Adrenal gland (tissue), 12 donors: Measurements from ENCODE around the gene OR1F1. TPM values are rescaled to one million over a fixed set of nuclear protein-coding genes. Genes with fewer than 3 reads are reported as not detected.
"Not testable (repeated sequence)": the region's sequence is repeated elsewhere in the genome, so short reads cannot be mapped to it uniquely, and the experiment has no call there.

ENCODE experiments used
- DNase-seq, 7 donors: peaks; one replicate each; pipeline ENCODE4 v3.0.0-alpha.2; 2019 to 2020
- H3K27ac ChIP-seq, 5 donors: fragments of 200-600 bp; sonication (generic) in 4 of 5; 1 replicate in 3 of 5; 2 replicates in 2 of 5; pipeline versions ENCODE4 v1.5.1 to v1.8.0; 2016 to 2020; ENCODE audit warnings: mild to moderate bottlenecking in 1 of 5
- H3K27me3 ChIP-seq: fragments of 200-600 bp; 2 replicates; pipeline ENCODE4 v1.8.0; 2021
- H3K36me3 ChIP-seq, 2 donors: fragments of 200-600 bp; replicated peaks in 1 of 2; 1 replicate in 1 of 2; 2 replicates in 1 of 2; pipeline versions ENCODE4 v1.5.1 to v1.8.0; 2018 to 2022
- H3K4me1 ChIP-seq, 2 donors: fragments of 200-600 bp; replicated peaks in 1 of 2; 1 replicate in 1 of 2; 2 replicates in 1 of 2; pipeline versions ENCODE4 v1.5.1 to v1.8.0; 2018 to 2021
- H3K4me3 ChIP-seq, 4 donors: fragments of 200-600 bp; sonication (generic) in 3 of 4; one replicate each; pipeline ENCODE4 v1.5.1; 2016 to 2018
- H3K9me3 ChIP-seq, 3 donors: fragments of 200-600 bp; sonication (generic) in 1 of 3; replicated peaks in 1 of 3; 1 replicate in 2 of 3; 2 replicates in 1 of 3; pipeline versions ENCODE4 v1.5.1 to v1.8.0; 2016 to 2021
- POLR2A ChIP-seq, 2 donors: fragments of 450-650 bp; IDR thresholded peaks; one replicate each; pipeline ENCODE4 v1.6.1; 2017; ENCODE audit warnings: antibody characterized with exemption in 2 of 2, mild to moderate bottlenecking in 2 of 2, moderate library complexity in 1 of 2
- whole genome bisulfite sequencing, 4 donors: extraction: QIAGEN DNeasy Blood & Tissue Kit in 2 of 4; methylation state at CpG; one replicate each; pipeline versions ENCODE4 v1.1.5 to v1.1.7; 2013 to 2017; 5-methylcytosine and 5-hydroxymethylcytosine counted together
- intact Hi-C, 2 donors: fragments of 100-400 bp; cut with DNase I; formaldehyde crosslinking; loops; one replicate each; pipeline versions ENCODE4 v1.14.1 to v1.15.0; 2022 to 2023
- polyA plus RNA-seq, 3 donors: library from polyadenylated mRNA; stranded (reverse); fragments of 200-250 nt in 2 of 3; fragments of 350-450 nt in 1 of 3; fragmentation: Illumina TruSeq in 1 of 3; extraction: RNeasy Lipid Tissue Mini Kit (QIAGEN cat#74804) in 1 of 3; gene quantifications; one replicate each; pipeline ENCODE4 v1.2.3, GENCODE V29; 2013 to 2014
- total RNA-seq, 9 donors: library from RNA; depleted of rRNA in 4 of 9; stranded (reverse); fragments of >200 nt in 4 of 9; fragments of 120-200 nt in 1 of 9; fragmentation: NEBNext Ultra II Directional in 1 of 9; extraction: Animal tissue kit (Norgen Biotek cat#: 25700) in 1 of 9; gene quantifications; one replicate each; pipeline versions ENCODE4 v1.1.0 to v1.2.4, GENCODE V29; 2013 to 2023
- TF ChIP-seq, protein P1 (sequence below), 6 experiments: fragments of 450-650 bp in 4 of 6; fragments of 200-600 bp in 2 of 6; sonication (generic) in 1 of 6; IDR thresholded peaks; 1 replicate in 5 of 6; 2 replicates in 1 of 6; pipeline versions ENCODE4 v1.5.1 to v1.8.0; 2016 to 2021; ENCODE audit warnings: antibody characterized with exemption in 6 of 6, mild to moderate bottlenecking in 2 of 6, moderate library complexity in 1 of 6
- donor health status: healthy with polysubstance abuse.
- donor health status: Bipolar disorder and iron deficiency.
- donor health status: DM: yes; HTN: yes; CAD: no.
- donor health status: DM: no; HTN: no; CAD: no.
- donor health status: DM: no; HTN: no; CAD: no.
- donor health status: DM: yes; HTN: yes; CAD: no.

OR1F1 gene
- total and polyA plus RNA-seq, 12 donors, result not detected

GRCh38 chr16:3179651-3180050 is 8.4 kb upstream of the OR1F1 start:
- Histone ChIP-seq H3K4me3 (no peak overlapping the region), H3K9me3 (no peaks in the 10 kb centered on the region), H3K36me3 (no peaks in the 10 kb centered on the region), H3K27me3 (peaks cover 86% of the 10 kb centered on the region), H3K4me1 (peaks cover 0 to 9% of the 10 kb centered on the region in 2 donors), H3K27ac (no peak overlapping the region)
- 62 to 76% (median 72%) methylated on average over 2 to 8 of the region's 8 CpGs for WGBS, 4 donors
- TF ChIP-seq, protein P1, sequence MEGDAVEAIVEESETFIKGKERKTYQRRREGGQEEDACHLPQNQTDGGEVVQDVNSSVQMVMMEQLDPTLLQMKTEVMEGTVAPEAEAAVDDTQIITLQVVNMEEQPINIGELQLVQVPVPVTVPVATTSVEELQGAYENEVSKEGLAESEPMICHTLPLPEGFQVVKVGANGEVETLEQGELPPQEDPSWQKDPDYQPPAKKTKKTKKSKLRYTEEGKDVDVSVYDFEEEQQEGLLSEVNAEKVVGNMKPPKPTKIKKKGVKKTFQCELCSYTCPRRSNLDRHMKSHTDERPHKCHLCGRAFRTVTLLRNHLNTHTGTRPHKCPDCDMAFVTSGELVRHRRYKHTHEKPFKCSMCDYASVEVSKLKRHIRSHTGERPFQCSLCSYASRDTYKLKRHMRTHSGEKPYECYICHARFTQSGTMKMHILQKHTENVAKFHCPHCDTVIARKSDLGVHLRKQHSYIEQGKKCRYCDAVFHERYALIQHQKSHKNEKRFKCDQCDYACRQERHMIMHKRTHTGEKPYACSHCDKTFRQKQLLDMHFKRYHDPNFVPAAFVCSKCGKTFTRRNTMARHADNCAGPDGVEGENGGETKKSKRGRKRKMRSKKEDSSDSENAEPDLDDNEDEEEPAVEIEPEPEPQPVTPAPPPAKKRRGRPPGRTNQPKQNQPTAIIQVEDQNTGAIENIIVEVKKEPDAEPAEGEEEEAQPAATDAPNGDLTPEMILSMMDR (IDR thresholded peaks at IDR 0.05), result no peak
- no peak for TF ChIP-seq POLR2A (IDR thresholded peaks at IDR 0.05)
- intact Hi-C loops, result loop anchor here in 1 of 2 donors (10.0 kb wide), 1 partner anchor 125 kb away; no protein-coding TSS in a partner anchor
- no peak for DNase-seq

- DNase-seq, result no peak
- no peaks in the 10 kb centered on the region for H3K9me3 ChIP-seq
- 13 to 60% (median 36%) methylated on average over 21 of the region's 21 CpGs for WGBS, 4 donors
- intact Hi-C loops, result no loop called here
- no peak overlapping the region for H3K4me3 ChIP-seq
- peaks cover 0 to 9% of the 10 kb centered on the region in 2 donors for H3K4me1 ChIP-seq
- peaks cover 83% of the 10 kb centered on the region for H3K27me3 ChIP-seq
- no peaks in the 10 kb centered on the region for H3K36me3 ChIP-seq
- H3K27ac ChIP-seq, result no peak overlapping the region
- TF ChIP-seq, protein P1 (IDR thresholded peaks at IDR 0.05), result no peak
- TF ChIP-seq POLR2A (IDR thresholded peaks at IDR 0.05), result no peak
Observed at GRCh38 chr16:3180445-3180878, 7.5 kb upstream of the OR1F1 start.

DNA sequence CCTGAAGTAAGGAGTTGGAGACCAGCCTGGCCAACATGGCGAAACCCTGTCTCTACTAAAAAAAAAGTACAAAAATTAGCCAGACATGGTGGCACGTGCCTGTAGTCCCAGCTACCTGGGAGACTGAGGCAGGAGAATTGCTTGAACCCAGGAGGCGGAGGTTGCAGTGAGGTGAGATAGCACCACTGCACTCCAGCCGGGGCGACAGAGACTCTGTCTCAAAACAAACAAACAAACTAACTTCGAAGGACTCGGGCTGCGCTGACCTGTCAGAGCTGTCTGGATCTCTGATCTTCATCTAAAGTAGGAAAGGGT is 5.8 kb upstream of the OR1F1 start:
- H3K27me3 ChIP-seq, result peaks cover 84% of the 10 kb centered on the region
- H3K4me1 ChIP-seq, H3K9me3 ChIP-seq, DNase-seq, H3K27ac ChIP-seq, intact Hi-C loops, H3K4me3 ChIP-seq, H3K36me3 ChIP-seq: not testable (repeated sequence)
- 33 to 42% (median 39%) methylated on average over 8 of the region's 8 CpGs for WGBS, 4 donors

DNA sequence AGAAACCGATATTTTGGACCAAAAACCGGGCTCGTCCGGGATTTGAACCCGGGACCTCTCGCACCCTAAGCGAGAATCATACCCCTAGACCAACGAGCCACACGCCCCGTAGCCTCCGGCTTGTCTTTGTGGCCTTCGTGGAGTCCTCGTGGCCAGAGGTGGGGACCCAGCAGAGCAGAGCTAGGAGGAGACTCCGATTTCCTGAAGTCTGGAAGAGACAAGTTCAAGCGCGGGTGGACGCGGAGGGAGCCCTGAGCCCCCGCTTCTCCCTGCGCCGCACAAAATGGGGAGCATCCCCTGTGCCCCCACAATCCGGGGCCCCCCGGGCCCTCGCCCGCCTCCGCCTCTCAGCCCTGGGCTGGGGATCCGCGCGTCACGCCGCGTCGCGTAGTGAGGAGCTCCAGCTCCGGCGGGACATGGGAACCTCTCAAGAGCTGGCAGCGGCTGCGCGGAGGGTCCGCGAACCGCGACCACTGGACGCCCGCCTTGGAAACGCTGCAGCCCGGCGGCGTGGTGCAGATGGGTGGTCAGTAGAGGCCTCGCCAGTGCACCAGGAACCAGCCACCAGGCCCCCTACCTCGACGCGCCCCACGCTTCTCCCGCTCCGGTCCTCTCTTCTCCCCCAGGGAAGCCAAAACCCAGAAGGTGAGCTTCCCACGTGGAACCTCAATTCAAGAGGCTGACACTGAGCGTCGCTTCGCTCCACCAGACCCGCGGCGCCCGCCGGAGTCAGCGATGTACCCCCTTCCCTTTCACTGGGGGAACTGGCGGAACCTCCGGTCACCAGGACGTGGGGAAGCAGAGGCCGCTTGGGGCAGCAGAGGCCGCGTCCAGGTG is 5.2 kb upstream of the OR1F1 start:
- peaks cover 0 to 9% of the 10 kb centered on the region in 2 donors for H3K4me1 ChIP-seq
- no peaks in the 10 kb centered on the region for H3K36me3 ChIP-seq
- WGBS, 4 donors, result 1 to 3% (median 2%) methylated on average over 16 to 72 of the region's 72 CpGs
- H3K27ac ChIP-seq, result no peak overlapping the region
- no peak for TF ChIP-seq POLR2A (IDR thresholded peaks at IDR 0.05)
- TF ChIP-seq, protein P1 (IDR thresholded peaks at IDR 0.05), result peak in 1 of 6 experiments; percentile 12
- peaks cover 90% of the 10 kb centered on the region for H3K27me3 ChIP-seq
- intact Hi-C loops, result no loop called here
- DNase-seq, result no peak
- no peaks in the 10 kb centered on the region for H3K9me3 ChIP-seq
- H3K4me3 ChIP-seq, result peak overlapping the region in 1 of 4 donors; percentile 28
